ENCODE data around the gene NUDT4.

Gene NUDT4

GRCh38 chr12:93377252-93378195, at the start of gene NUDT4:
NUDT4 (plus strand) TSS chr12:93377925; CDS start chr12:93378323, 398 bp downstream.
- DNase-seq (ENCODE audit: low read depth) = peak; percentile 78

GRCh38 chr12:93333054-93333453, 44.7 kb upstream of the NUDT4 start:
- no peak for DNase-seq (ENCODE audit: low read depth)

- no peak for DNase-seq (ENCODE audit: low read depth)
Observed at GRCh38 chr12:93333828-93334227, 43.9 kb upstream of the NUDT4 start.

GRCh38 chr12:93335603-93336162, 42.0 kb upstream of the NUDT4 start:
- DNase-seq (ENCODE audit: low read depth) = no peak

GRCh38 chr12:93336291-93336741, 41.4 kb upstream of the NUDT4 start:
- no peak for DNase-seq (ENCODE audit: low read depth)

- DNase-seq (ENCODE audit: low read depth) = no peak
Observed at GRCh38 chr12:93338598-93338997, 39.1 kb upstream of the NUDT4 start.

GRCh38 chr12:93339695-93340094, 38.0 kb upstream of the NUDT4 start:
- DNase-seq (ENCODE audit: low read depth) = no peak

- DNase-seq (ENCODE audit: low read depth) = no peak
Observed at GRCh38 chr12:93341409-93342049, 36.2 kb upstream of the NUDT4 start.

GRCh38 chr12:93347054-93347785, 30.5 kb upstream of the NUDT4 start:
- DNase-seq (ENCODE audit: low read depth) = no peak

- no peak for DNase-seq (ENCODE audit: low read depth)
Observed at GRCh38 chr12:93348575-93349435, 28.9 kb upstream of the NUDT4 start.

GRCh38 chr12:93351726-93352125, 26.0 kb upstream of the NUDT4 start:
- DNase-seq (ENCODE audit: low read depth) = no peak

- DNase-seq (ENCODE audit: low read depth) = no peak
Observed at GRCh38 chr12:93352321-93352720, 25.4 kb upstream of the NUDT4 start.

- DNase-seq (ENCODE audit: low read depth) = no peak
Observed at GRCh38 chr12:93356214-93356613, 21.5 kb upstream of the NUDT4 start.

GRCh38 chr12:93358058-93358457, 19.7 kb upstream of the NUDT4 start:
- DNase-seq (ENCODE audit: low read depth) = no peak

GRCh38 chr12:93358821-93359220, 18.9 kb upstream of the NUDT4 start:
- no peak for DNase-seq (ENCODE audit: low read depth)

- no peak for DNase-seq (ENCODE audit: low read depth)
Observed at GRCh38 chr12:93360688-93361087, 17.0 kb upstream of the NUDT4 start.

GRCh38 chr12:93361151-93361919, 16.4 kb upstream of the NUDT4 start:
- no peak for DNase-seq (ENCODE audit: low read depth)

- DNase-seq (ENCODE audit: low read depth) = no peak
Observed at GRCh38 chr12:93363841-93364297, 13.9 kb upstream of the NUDT4 start.

- no peak for DNase-seq (ENCODE audit: low read depth)
Observed at GRCh38 chr12:93365616-93366405, 11.9 kb upstream of the NUDT4 start.

Measured in HS-27A (cell line).